RWPE1 (cell line): Measurements from ENCODE around the gene HHEX.

ENCODE experiments used
- CTCF ChIA-PET: fragments of 350-600 bp; sonication (Branson Sonifier 250); formaldehyde crosslinking; extraction: SDS; loops from one replicate; lab custom pipeline; 2021; lab: Yijun Ruan, JAX
- POLR2A ChIA-PET: fragments of 400-600 bp; formaldehyde crosslinking; extraction: SDS; loops from one replicate; lab custom pipeline; 2020; ENCODE audit warnings: antibody characterized with exemption; ENCODE audit not compliant: low non-redundant PET; lab: Yijun Ruan, JAX
- DNase-seq: peaks from one replicate; pipeline ENCODE4 v3.0.0; 2012; ENCODE audit warnings: low spot score
- H3K27ac ChIP-seq: fragments of 450-650 bp; 2 replicates; pipeline ENCODE4 v1.5.1; 2017
- CTCF ChIP-seq: fragments of 450-650 bp; conservative IDR thresholded peaks from 2 replicates; pipeline ENCODE4 v1.5.1; 2017; ENCODE audit warnings: low read depth, mild to moderate bottlenecking

Gene HHEX

GRCh38 chr10:92657024-92657423 lies 32.7 kb upstream of the HHEX start:
- ChIA-PET POLR2A (no interaction called here), CTCF (interaction anchor here (1.0 kb wide), 1 partner anchor 24 kb away, joined by 3 read pairs; no protein-coding TSS in a partner anchor)
- no peak for DNase-seq
- TF ChIP-seq CTCF: no peak
- no peak overlapping the region for H3K27ac ChIP-seq

- ChIA-PET POLR2A (no interaction called here), CTCF (no interaction called here)
- DNase-seq: no peak
- no peak overlapping the region for H3K27ac ChIP-seq
- no peak for TF ChIP-seq CTCF
Measured at GRCh38 chr10:92662848-92663247, 26.9 kb upstream of the HHEX start.

GRCh38 chr10:92664322-92664721 lies 25.4 kb upstream of the HHEX start:
- CTCF ChIA-PET: interaction anchor here (0.6 to 0.7 kb wide), 2 partner anchors 42 to 77 kb away, joined by 4 to 8 read pairs; no protein-coding TSS in a partner anchor
- no peak for TF ChIP-seq CTCF
- POLR2A ChIA-PET: no interaction called here
- no peak for DNase-seq
- H3K27ac ChIP-seq: no peak overlapping the region

- ChIA-PET CTCF (interaction anchor here (0.7 kb wide), 1 partner anchor 173 kb away, joined by 6 read pairs; no protein-coding TSS in a partner anchor), POLR2A (no interaction called here)
- DNase-seq: no peak
- no peak overlapping the region for H3K27ac ChIP-seq
- TF ChIP-seq CTCF: no peak
Measured at GRCh38 chr10:92667078-92667477, 22.7 kb upstream of the HHEX start.

- POLR2A ChIA-PET: no interaction called here
Measured at GRCh38 chr10:92677708-92678107, 12.0 kb upstream of the HHEX start.

GRCh38 chr10:92678206-92678605 lies 11.5 kb upstream of the HHEX start:
- TF ChIP-seq CTCF: no peak
- no peak for DNase-seq
- H3K27ac ChIP-seq: no peak overlapping the region
- ChIA-PET CTCF (no interaction called here), POLR2A (no interaction called here)

More at GRCh38 chr10:92677708-92678107, 12.0 kb upstream of the HHEX start:
- no peak for DNase-seq
- H3K27ac ChIP-seq: no peak overlapping the region
- TF ChIP-seq CTCF: no peak
- CTCF ChIA-PET: no interaction called here
